ENCODE data around the gene DSCAM. TPM values are rescaled to one million over a fixed set of nuclear protein-coding genes. Genes with fewer than 3 reads are reported as not detected.

DSCAM gene
- total and polyA plus RNA-seq, 2 experiments from 2014 or later: 0.07 TPM; not detected in 1

GRCh38 chr21:40844935-40845334 is 2.0 kb downstream of the DSCAM start:
- H3K27me3 ChIP-seq (ENCODE audit: insufficient read depth): peaks cover 45% of the 10 kb centered on the region
- ATAC-seq (no peak), DNase-seq (ENCODE audit: low spot score) (no peak)
- no peak overlapping the region for H2AFZ ChIP-seq
- peaks cover 11% of the 10 kb centered on the region; the same call in 2 of the 3 replicates for H3K4me1 Mint-ChIP-seq
- no peaks in the 10 kb centered on the region for H3K79me2 ChIP-seq (replicated peaks; ENCODE audit: insufficient read depth)
- H3K4me3 ChIP-seq: no peak overlapping the region
- H3F3A ChIP-seq (replicated peaks; ENCODE audit: low read depth): no peaks in the 10 kb centered on the region
- no peak overlapping the region for H3K27ac Mint-ChIP-seq
- H3K9me2 ChIP-seq (ENCODE audit: insufficient read depth): no peaks in the 10 kb centered on the region
- no peak overlapping the region for H3K4me2 ChIP-seq
- TF ChIP-seq ZNF114 (CRISPR knock-in tag; IDR thresholded peaks at IDR 0.05) (no peak), REST (IDR thresholded peaks at IDR 0.05; ENCODE audit: unreplicated experiment) (no peak), EZH2 (IDR thresholded peaks at IDR 0.05; ENCODE audit: low read depth, unreplicated experiment) (no peak), JUNB (IDR thresholded peaks at IDR 0.05; ENCODE audit: unreplicated experiment) (no peak), NANOG (IDR thresholded peaks at IDR 0.05; ENCODE audit: borderline replicate concordance) (no peak), CTCF (conservative IDR thresholded peaks at IDR 0.05; ENCODE audit: low read depth in 2 of 2) (no peak), STAT1 (IDR thresholded peaks at IDR 0.05; ENCODE audit: unreplicated experiment) (no peak), POLR2AphosphoS5 (IDR thresholded peaks at IDR 0.05; ENCODE audit: low read depth) (no peak)
- H3K36me3 Mint-ChIP-seq (ENCODE audit: low read depth): peaks cover 11% of the 10 kb centered on the region; the same call in 2 of the 3 replicates
- no peaks in the 10 kb centered on the region for H4K20me1 ChIP-seq (replicated peaks; ENCODE audit: insufficient read depth)
- H3K36me3 ChIP-seq (ENCODE audit: insufficient read depth): no peaks in the 10 kb centered on the region; the same call in 1 of the 2 replicates
- H3K4me1 ChIP-seq (ENCODE audit: insufficient read depth): peaks cover 9% of the 10 kb centered on the region; the same call in 1 of the 2 replicates
- peaks cover 23% of the 10 kb centered on the region for H3K27me3 Mint-ChIP-seq (ENCODE audit: insufficient read depth, low read depth, poor library complexity)
- H3K9me3 Mint-ChIP-seq: peaks cover 81% of the 10 kb centered on the region
- no peak overlapping the region for H3K4me3 Mint-ChIP-seq
- no peak overlapping the region for H3K27ac ChIP-seq (ENCODE audit: low read depth)

GRCh38 chr21:40842197-40842552 is 4.8 kb downstream of the DSCAM start:
- H3K27ac ChIP-seq (ENCODE audit: low read depth): no peak overlapping the region
- TF ChIP-seq EZH2 (IDR thresholded peaks at IDR 0.05; ENCODE audit: low read depth, unreplicated experiment) (no peak), NANOG (IDR thresholded peaks at IDR 0.05; ENCODE audit: borderline replicate concordance) (no peak), EZH2phosphoT487 (IDR thresholded peaks at IDR 0.05; ENCODE audit: unreplicated experiment) (no peak), ZNF331 (CRISPR knock-in tag; IDR thresholded peaks at IDR 0.05; ENCODE audit: low read depth) (no peak), POLR2AphosphoS5 (IDR thresholded peaks at IDR 0.05; ENCODE audit: low read depth) (no peak), ETS1 (IDR thresholded peaks at IDR 0.05) (no peak), STAT1 (IDR thresholded peaks at IDR 0.05; ENCODE audit: unreplicated experiment) (no peak), ZNF114 (CRISPR knock-in tag; IDR thresholded peaks at IDR 0.05) (no peak), REST (IDR thresholded peaks at IDR 0.05; ENCODE audit: unreplicated experiment) (no peak), CTCF (conservative IDR thresholded peaks at IDR 0.05; ENCODE audit: low read depth in 2 of 2) (no peak)

More at GRCh38 chr21:40842197-40842552, 4.8 kb downstream of the DSCAM start:
- ATAC-seq (no peak), DNase-seq (ENCODE audit: low spot score) (no peak)
- no peaks in the 10 kb centered on the region for H3K79me2 ChIP-seq (replicated peaks; ENCODE audit: insufficient read depth)
- H3K4me2 ChIP-seq: peak overlapping the region; percentile 75; the same call in 1 of the 2 replicates
- Mint-ChIP-seq H3K27ac (no peak overlapping the region), H3K36me3 (ENCODE audit: low read depth) (peaks cover 4% of the 10 kb centered on the region; the same call in 2 of the 3 replicates), H3K4me1 (peaks cover 4% of the 10 kb centered on the region; the same call in 2 of the 3 replicates), H3K9me3 (peaks cover 75% of the 10 kb centered on the region), H3K27me3 (ENCODE audit: insufficient read depth, low read depth, poor library complexity) (peaks cover 17% of the 10 kb centered on the region), H3K4me3 (peak overlapping the region; percentile 78)
- H3K4me1 ChIP-seq (ENCODE audit: insufficient read depth): peaks cover 9% of the 10 kb centered on the region; the same call in 1 of the 2 replicates
- H3F3A ChIP-seq (replicated peaks; ENCODE audit: low read depth): no peaks in the 10 kb centered on the region
- H2AFZ ChIP-seq: no peak overlapping the region
- H3K9me2 ChIP-seq (ENCODE audit: insufficient read depth): no peaks in the 10 kb centered on the region
- H3K4me3 ChIP-seq: peak overlapping the region; percentile 52
- H3K27me3 ChIP-seq (ENCODE audit: insufficient read depth): peaks cover 31% of the 10 kb centered on the region
- no peaks in the 10 kb centered on the region for H4K20me1 ChIP-seq (replicated peaks; ENCODE audit: insufficient read depth)
- no peaks in the 10 kb centered on the region; the same call in 1 of the 2 replicates for H3K36me3 ChIP-seq (ENCODE audit: insufficient read depth)

Measured in GM23338 (cell line).